Endothelial cell of umbilical vein (primary cell): ENCODE data around the gene ZSCAN2.

Source experiments
- EZH2 ChIP-seq: IDR thresholded peaks from 2 replicates; pipeline ENCODE4 v1.6.1; 2012; ENCODE audit warnings: borderline replicate concordance, low read depth, mild to moderate bottlenecking, moderate library complexity, low read length, inconsistent platforms; ENCODE audit not compliant: severe bottlenecking
- MYC ChIP-seq: IDR thresholded peaks from one replicate; pipeline ENCODE4 v1.6.1; 2011; ENCODE audit warnings: mild to moderate bottlenecking, low read depth, low read length
- POLR2A ChIP-seq: IDR thresholded peaks from 2 replicates; pipeline ENCODE4 v1.6.1; 2012; ENCODE audit warnings: low read depth, mild to moderate bottlenecking, control low read depth, low read length
- POLR2AphosphoS5 ChIP-seq: IDR thresholded peaks from 2 replicates; pipeline ENCODE4 v1.6.1; 2012; ENCODE audit warnings: low read depth, mild to moderate bottlenecking, control low read depth, low read length, moderate library complexity; ENCODE audit not compliant: insufficient read depth
- TF ChIP-seq, protein P1 (sequence below), 2 donors: IDR thresholded peaks; 1 replicate in 1 of 2; 2 replicates in 1 of 2; pipeline ENCODE4 v1.5.1; 2011; ENCODE audit warnings: low read length in 2 of 2, mild to moderate bottlenecking in 2 of 2, moderate library complexity in 2 of 2, control low read depth in 1 of 2, inconsistent platforms in 1 of 2, low read depth in 1 of 2; ENCODE audit not compliant: insufficient read depth in 1 of 2; ENCODE audit errors: extremely low read depth in 1 of 2
- TF ChIP-seq, protein P2 (sequence below): IDR thresholded peaks from 2 replicates; pipeline ENCODE4 v1.6.1; 2011; ENCODE audit not compliant: insufficient read depth, insufficient read length

DNA sequence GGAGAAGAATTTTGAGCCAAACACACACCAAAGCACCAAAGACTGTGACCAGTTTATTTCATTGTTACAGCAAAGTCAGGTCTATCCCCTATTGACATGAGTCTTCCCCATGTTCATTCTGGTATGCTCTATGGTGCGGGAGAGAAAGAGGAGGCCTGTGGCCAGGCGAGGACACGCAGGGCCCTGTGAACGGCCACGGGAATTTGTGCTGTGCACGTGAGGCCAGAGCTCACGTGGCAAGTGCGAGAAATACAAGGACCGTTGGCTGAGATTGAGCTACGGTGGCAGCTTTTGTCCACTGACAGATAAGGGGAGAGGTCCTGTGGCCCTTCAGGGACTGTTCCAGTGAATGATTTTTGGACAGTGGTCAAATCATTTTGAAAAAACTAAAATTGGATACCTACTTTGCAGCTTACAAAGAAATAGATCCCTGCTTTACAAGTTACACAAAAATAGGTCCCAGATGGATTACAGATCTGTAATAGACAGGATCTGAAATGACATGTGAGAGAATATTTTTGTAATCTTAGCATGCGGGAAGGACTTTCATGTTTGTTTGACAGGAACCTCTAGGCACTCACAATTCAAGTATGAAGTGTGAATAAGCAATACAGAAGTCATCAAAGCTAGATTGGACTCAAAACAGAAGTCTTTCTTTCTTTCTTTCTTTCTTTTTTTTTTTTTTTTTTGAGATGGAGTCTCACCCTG is 9.2 kb downstream of the ZSCAN2 start:
- TF ChIP-seq, protein P1, sequence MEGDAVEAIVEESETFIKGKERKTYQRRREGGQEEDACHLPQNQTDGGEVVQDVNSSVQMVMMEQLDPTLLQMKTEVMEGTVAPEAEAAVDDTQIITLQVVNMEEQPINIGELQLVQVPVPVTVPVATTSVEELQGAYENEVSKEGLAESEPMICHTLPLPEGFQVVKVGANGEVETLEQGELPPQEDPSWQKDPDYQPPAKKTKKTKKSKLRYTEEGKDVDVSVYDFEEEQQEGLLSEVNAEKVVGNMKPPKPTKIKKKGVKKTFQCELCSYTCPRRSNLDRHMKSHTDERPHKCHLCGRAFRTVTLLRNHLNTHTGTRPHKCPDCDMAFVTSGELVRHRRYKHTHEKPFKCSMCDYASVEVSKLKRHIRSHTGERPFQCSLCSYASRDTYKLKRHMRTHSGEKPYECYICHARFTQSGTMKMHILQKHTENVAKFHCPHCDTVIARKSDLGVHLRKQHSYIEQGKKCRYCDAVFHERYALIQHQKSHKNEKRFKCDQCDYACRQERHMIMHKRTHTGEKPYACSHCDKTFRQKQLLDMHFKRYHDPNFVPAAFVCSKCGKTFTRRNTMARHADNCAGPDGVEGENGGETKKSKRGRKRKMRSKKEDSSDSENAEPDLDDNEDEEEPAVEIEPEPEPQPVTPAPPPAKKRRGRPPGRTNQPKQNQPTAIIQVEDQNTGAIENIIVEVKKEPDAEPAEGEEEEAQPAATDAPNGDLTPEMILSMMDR (IDR thresholded peaks at IDR 0.05; ENCODE audit: extremely low read depth in 1 of 2, insufficient read depth in 1 of 2, low read depth in 1 of 2, low read length in 2 of 2), result no peak
- no peak for TF ChIP-seq POLR2A
- no peak for TF ChIP-seq POLR2AphosphoS5
- TF ChIP-seq, protein P2, sequence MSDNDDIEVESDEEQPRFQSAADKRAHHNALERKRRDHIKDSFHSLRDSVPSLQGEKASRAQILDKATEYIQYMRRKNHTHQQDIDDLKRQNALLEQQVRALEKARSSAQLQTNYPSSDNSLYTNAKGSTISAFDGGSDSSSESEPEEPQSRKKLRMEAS, result no peak
- no peak for TF ChIP-seq EZH2
- TF ChIP-seq MYC, result no peak
